Neural cell (in vitro differentiated cells): ENCODE data around the gene MOB3A. TPM values are rescaled to one million over a fixed set of nuclear protein-coding genes. Genes with fewer than 3 reads are reported as not detected.

ENCODE experiments used
- H2AFZ ChIP-seq: fragments of 200-600, 300-800 bp; sonication (generic), shearing (Covaris generic); 2 replicates; pipeline ENCODE4 v1.6.0; 2014; ENCODE audit warnings: low read depth, mild to moderate bottlenecking, antibody characterized with exemption, low read length, moderate library complexity
- H3F3A ChIP-seq: fragments of 200-600 bp; shearing (Covaris generic); 2 replicates; pipeline ENCODE4 v1.6.1; 2016; ENCODE audit warnings: mild to moderate bottlenecking, moderate library complexity, mixed read lengths, antibody characterized with exemption, low read length; ENCODE audit not compliant: insufficient read depth, poor library complexity, severe bottlenecking
- H3K27ac ChIP-seq: fragments of 200-600, 300-800 bp; sonication (generic), shearing (Covaris generic); 2 replicates; pipeline ENCODE4 v1.5.1; 2014; ENCODE audit warnings: mild to moderate bottlenecking, low read length, moderate library complexity
- H3K27me3 ChIP-seq: fragments of 300-800, 200-600 bp; sonication (generic), shearing (Covaris generic); 2 replicates; pipeline ENCODE4 v1.6.0; 2014; ENCODE audit warnings: mild to moderate bottlenecking, low read depth, low read length, moderate library complexity; ENCODE audit not compliant: insufficient read depth
- H3K36me3 ChIP-seq: fragments of 300-800, 200-600 bp; sonication (generic), shearing (Covaris generic); 2 replicates; pipeline ENCODE4 v1.5.1; 2014; ENCODE audit warnings: mild to moderate bottlenecking, antibody characterized with exemption, low read length, moderate library complexity; ENCODE audit not compliant: insufficient read depth
- H3K4me2 ChIP-seq: fragments of 300-800, 200-600 bp; sonication (generic), shearing (Covaris generic); 2 replicates; pipeline ENCODE4 v1.6.0; 2014; ENCODE audit warnings: mild to moderate bottlenecking, low read length
- H3K4me3 ChIP-seq: fragments of 300-800, 200-600 bp; sonication (generic), shearing (Covaris generic); 2 replicates; pipeline ENCODE4 v1.5.1; 2014; ENCODE audit warnings: mild to moderate bottlenecking, low read length, moderate library complexity
- H3K79me2 ChIP-seq: fragments of 200-600 bp; shearing (Covaris generic); replicated peaks from 2 replicates; pipeline ENCODE4 v1.6.0; 2014; ENCODE audit warnings: mild to moderate bottlenecking, low read length, moderate library complexity; ENCODE audit not compliant: insufficient read depth
- H3K9ac ChIP-seq: fragments of 300-800, 200-600 bp; sonication (generic), shearing (Covaris generic); 2 replicates; pipeline ENCODE4 v1.6.1; 2016; ENCODE audit warnings: mild to moderate bottlenecking, low read length, mixed read lengths
- H3K9me2 ChIP-seq: fragments of 200-600 bp; shearing (Covaris generic); 2 replicates; pipeline ENCODE4 v1.6.1; 2016; ENCODE audit warnings: mild to moderate bottlenecking, low read length, mixed read lengths; ENCODE audit not compliant: insufficient read depth
- H3K9me3 ChIP-seq: fragments of 200-600, 300-800 bp; sonication (generic), shearing (Covaris generic); 2 replicates; pipeline ENCODE4 v1.6.1; 2016; ENCODE audit warnings: mild to moderate bottlenecking, mixed run types, low read length, moderate library complexity, mixed read lengths
- H4K20me1 ChIP-seq: fragments of 200-600 bp; shearing (Covaris generic); 2 replicates; pipeline ENCODE4 v1.6.1; 2016; ENCODE audit warnings: mild to moderate bottlenecking, mixed run types; ENCODE audit not compliant: insufficient read depth
- EP300 ChIP-seq: fragments of 450-650 bp; conservative IDR thresholded peaks from 2 replicates; pipeline ENCODE4 v1.6.1; 2014; ENCODE audit warnings: antibody characterized with exemption, mild to moderate bottlenecking, moderate library complexity; ENCODE audit not compliant: poor library complexity, severe bottlenecking
- EZH2 ChIP-seq: fragments of 200-600, 300-800 bp; shearing (Covaris generic), sonication (generic); IDR thresholded peaks from 2 replicates; pipeline ENCODE4 v1.6.1; 2014; ENCODE audit warnings: antibody characterized with exemption, low read length, borderline replicate concordance, mild to moderate bottlenecking; ENCODE audit not compliant: insufficient read depth, poor library complexity, severe bottlenecking
- MXI1 ChIP-seq: fragments of 450-650 bp; conservative IDR thresholded peaks from 2 replicates; pipeline ENCODE4 v1.6.1; 2014; ENCODE audit warnings: antibody characterized with exemption, mild to moderate bottlenecking; ENCODE audit not compliant: poor library complexity, severe bottlenecking
- POLR2AphosphoS5 ChIP-seq: IDR thresholded peaks from 2 replicates; pipeline ENCODE4 v1.6.1; 2012
- RAD21 ChIP-seq: fragments of 450-650 bp; conservative IDR thresholded peaks from 2 replicates; pipeline ENCODE4 v1.6.1; 2014; ENCODE audit warnings: antibody characterized with exemption, mild to moderate bottlenecking, moderate library complexity
- SMC3 ChIP-seq: fragments of 450-650 bp; conservative IDR thresholded peaks from 2 replicates; pipeline ENCODE4 v1.6.1; 2014; ENCODE audit warnings: antibody characterized with exemption, mild to moderate bottlenecking, moderate library complexity; ENCODE audit not compliant: poor library complexity
- TAF1 ChIP-seq: IDR thresholded peaks from 2 replicates; pipeline ENCODE4 v1.6.1; 2012; ENCODE audit warnings: low read depth
- polyA plus RNA-seq: library from polyadenylated mRNA; depleted of rRNA; stranded (reverse); fragments of >200 nt; gene quantifications from 2 replicates; pipeline ENCODE4 v1.2.3, GENCODE V29; 2014
- TF ChIP-seq, protein P1 (sequence below): fragments of 450-650 bp; IDR thresholded peaks from 2 replicates; pipeline ENCODE4 v1.5.1; 2014; ENCODE audit warnings: antibody characterized with exemption, mild to moderate bottlenecking, moderate library complexity; ENCODE audit not compliant: poor library complexity, severe bottlenecking
- TF ChIP-seq, protein P2 (sequence below): IDR thresholded peaks from 2 replicates; pipeline ENCODE4 v1.6.1; 2012; ENCODE audit warnings: borderline replicate concordance

Gene MOB3A
- polyA plus RNA-seq, 1 donor from 2014 or later, result 5.8 TPM

DNA sequence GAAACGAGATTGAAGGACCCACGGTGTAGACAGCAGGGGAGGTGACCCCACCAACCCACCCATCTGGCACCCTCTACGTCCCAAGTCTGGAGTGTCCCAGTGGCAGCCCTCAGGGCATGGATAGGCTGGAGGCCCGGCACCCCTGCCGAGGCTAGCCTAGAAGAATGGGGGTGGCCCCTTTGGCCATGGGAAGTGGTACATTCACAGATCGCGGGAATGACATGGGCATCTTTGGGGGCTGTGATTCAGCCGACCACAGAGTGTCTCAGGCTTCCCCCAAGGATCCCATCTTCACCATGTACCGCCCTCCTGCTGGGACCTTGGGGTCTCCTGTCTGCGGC is 33.8 kb downstream of the MOB3A start:
- no peak for TF ChIP-seq TAF1
- no peak for TF ChIP-seq MXI1
- TF ChIP-seq EP300, result no peak
- no peak for TF ChIP-seq POLR2AphosphoS5
- TF ChIP-seq, protein P1, sequence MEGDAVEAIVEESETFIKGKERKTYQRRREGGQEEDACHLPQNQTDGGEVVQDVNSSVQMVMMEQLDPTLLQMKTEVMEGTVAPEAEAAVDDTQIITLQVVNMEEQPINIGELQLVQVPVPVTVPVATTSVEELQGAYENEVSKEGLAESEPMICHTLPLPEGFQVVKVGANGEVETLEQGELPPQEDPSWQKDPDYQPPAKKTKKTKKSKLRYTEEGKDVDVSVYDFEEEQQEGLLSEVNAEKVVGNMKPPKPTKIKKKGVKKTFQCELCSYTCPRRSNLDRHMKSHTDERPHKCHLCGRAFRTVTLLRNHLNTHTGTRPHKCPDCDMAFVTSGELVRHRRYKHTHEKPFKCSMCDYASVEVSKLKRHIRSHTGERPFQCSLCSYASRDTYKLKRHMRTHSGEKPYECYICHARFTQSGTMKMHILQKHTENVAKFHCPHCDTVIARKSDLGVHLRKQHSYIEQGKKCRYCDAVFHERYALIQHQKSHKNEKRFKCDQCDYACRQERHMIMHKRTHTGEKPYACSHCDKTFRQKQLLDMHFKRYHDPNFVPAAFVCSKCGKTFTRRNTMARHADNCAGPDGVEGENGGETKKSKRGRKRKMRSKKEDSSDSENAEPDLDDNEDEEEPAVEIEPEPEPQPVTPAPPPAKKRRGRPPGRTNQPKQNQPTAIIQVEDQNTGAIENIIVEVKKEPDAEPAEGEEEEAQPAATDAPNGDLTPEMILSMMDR, result no peak
- TF ChIP-seq, protein P2, sequence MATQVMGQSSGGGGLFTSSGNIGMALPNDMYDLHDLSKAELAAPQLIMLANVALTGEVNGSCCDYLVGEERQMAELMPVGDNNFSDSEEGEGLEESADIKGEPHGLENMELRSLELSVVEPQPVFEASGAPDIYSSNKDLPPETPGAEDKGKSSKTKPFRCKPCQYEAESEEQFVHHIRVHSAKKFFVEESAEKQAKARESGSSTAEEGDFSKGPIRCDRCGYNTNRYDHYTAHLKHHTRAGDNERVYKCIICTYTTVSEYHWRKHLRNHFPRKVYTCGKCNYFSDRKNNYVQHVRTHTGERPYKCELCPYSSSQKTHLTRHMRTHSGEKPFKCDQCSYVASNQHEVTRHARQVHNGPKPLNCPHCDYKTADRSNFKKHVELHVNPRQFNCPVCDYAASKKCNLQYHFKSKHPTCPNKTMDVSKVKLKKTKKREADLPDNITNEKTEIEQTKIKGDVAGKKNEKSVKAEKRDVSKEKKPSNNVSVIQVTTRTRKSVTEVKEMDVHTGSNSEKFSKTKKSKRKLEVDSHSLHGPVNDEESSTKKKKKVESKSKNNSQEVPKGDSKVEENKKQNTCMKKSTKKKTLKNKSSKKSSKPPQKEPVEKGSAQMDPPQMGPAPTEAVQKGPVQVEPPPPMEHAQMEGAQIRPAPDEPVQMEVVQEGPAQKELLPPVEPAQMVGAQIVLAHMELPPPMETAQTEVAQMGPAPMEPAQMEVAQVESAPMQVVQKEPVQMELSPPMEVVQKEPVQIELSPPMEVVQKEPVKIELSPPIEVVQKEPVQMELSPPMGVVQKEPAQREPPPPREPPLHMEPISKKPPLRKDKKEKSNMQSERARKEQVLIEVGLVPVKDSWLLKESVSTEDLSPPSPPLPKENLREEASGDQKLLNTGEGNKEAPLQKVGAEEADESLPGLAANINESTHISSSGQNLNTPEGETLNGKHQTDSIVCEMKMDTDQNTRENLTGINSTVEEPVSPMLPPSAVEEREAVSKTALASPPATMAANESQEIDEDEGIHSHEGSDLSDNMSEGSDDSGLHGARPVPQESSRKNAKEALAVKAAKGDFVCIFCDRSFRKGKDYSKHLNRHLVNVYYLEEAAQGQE, result no peak
- no peak for TF ChIP-seq EZH2
- TF ChIP-seq SMC3, result no peak
- TF ChIP-seq RAD21, result no peak
- peak overlapping the region; percentile 92 for H3K4me2 ChIP-seq
- H3F3A ChIP-seq, result no peaks in the 10 kb centered on the region
- no peaks in the 10 kb centered on the region for H3K36me3 ChIP-seq
- H4K20me1 ChIP-seq, result no peaks in the 10 kb centered on the region
- peak overlapping the region; percentile 91 for H3K4me3 ChIP-seq
- H2AFZ ChIP-seq, result no peak overlapping the region
- H3K79me2 ChIP-seq, result no peaks in the 10 kb centered on the region
- no peaks in the 10 kb centered on the region for H3K9me3 ChIP-seq
- H3K9ac ChIP-seq, result peak overlapping the region; percentile 90
- H3K27me3 ChIP-seq, result no peaks in the 10 kb centered on the region
- H3K27ac ChIP-seq, result peak overlapping the region; percentile 99
- no peaks in the 10 kb centered on the region for H3K9me2 ChIP-seq

DNA sequence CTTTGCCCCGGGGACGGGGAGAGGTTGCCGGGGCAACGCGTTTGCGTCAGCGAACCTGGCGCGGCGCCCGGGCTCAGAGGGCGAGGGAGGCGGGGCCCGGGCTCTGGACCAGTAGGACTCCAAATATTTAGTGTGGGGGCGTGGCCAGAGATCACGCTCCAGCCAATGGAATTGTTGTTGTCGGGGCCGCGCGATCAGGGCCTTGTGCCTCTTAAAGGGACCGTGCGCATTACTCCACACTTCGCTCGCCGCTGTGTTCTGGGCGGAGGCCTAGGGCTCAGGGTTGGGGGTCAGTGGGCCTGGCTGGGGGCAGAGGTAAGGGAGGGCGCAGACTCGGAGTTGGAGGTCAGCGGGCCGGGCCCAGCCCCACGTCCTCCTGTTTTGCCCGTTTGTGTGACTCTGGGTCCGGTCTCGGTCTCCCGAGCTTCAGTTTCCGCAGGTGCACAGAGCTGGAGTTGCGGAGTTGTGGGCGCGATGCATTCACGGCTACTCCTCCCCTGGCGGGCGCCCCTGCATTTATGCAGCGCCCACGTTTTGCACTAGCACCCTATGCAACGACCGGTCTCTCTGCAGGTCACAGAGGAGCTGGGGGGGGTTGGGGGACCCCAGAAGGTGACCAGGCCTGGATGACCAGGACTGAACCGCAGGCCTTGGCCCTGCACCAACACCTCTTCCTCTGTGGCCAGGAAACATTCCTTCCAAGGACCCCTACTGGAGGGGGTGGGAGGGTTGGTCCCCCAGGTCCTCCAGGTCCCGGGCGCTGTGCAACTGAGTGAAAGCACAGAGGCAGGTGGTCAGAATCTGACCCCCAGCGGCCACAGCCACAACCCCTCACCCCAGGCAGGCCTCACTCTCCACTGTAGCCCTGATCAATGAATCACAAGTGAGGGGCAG is 34.4 kb downstream of the MOB3A start:
- Histone ChIP-seq H3K9me3 (no peaks in the 10 kb centered on the region), H3K4me2 (peak overlapping the region; percentile 92), H3K9ac (peak overlapping the region; percentile 97), H3K9me2 (no peaks in the 10 kb centered on the region), H3K36me3 (no peaks in the 10 kb centered on the region), H3K27me3 (no peaks in the 10 kb centered on the region), H2AFZ (peak overlapping the region; percentile 78), H3K4me3 (peak overlapping the region; percentile 91), H3K27ac (peak overlapping the region; percentile 99), H3K79me2 (no peaks in the 10 kb centered on the region), H4K20me1 (no peaks in the 10 kb centered on the region), H3F3A (no peaks in the 10 kb centered on the region)
- peak; percentile 90 for TF ChIP-seq POLR2AphosphoS5
- TF ChIP-seq EP300, result peak; percentile 65
- TF ChIP-seq EZH2, result no peak
- TF ChIP-seq RAD21, result peak; percentile 8
- peak; percentile 94 for TF ChIP-seq TAF1
- no peak for TF ChIP-seq SMC3
- TF ChIP-seq, protein P1, result no peak
- TF ChIP-seq MXI1, result peak; percentile 54
- TF ChIP-seq, protein P2, result peak; percentile 84
